ENCODE measurements around the gene CPEB3. TPM values are rescaled to one million over a fixed set of nuclear protein-coding genes. Genes with fewer than 3 reads are reported as not detected.

Gene CPEB3
- total and polyA plus RNA-seq, 8 donors, result 1.3 to 11.2 (median 3.6) TPM

- Histone ChIP-seq H3K27me3 (no peaks in the 10 kb centered on the region), H3K9me3 (no peaks in the 10 kb centered on the region), H3K36me3 (peaks cover 11 to 88% (median 69%) of the 10 kb centered on the region in 4 donors), H3K27ac (no peak overlapping the region), H3K4me3 (no peak overlapping the region), H3K4me1 (no peaks in the 10 kb centered on the region)
- intact Hi-C loops (cut with DNase I; ENCODE audit: low total_unique reads), result no loop called here
- no peak for DNase-seq
- TF ChIP-seq EP300 (IDR thresholded peaks at IDR 0.05) (no peak), POLR2A (IDR thresholded peaks at IDR 0.05) (no peak), CTCF (IDR thresholded peaks at IDR 0.05) (no peak), POLR2AphosphoS5 (IDR thresholded peaks at IDR 0.05) (no peak)
Measured at GRCh38 chr10:92010047-92010735, 280.7 kb downstream of the CPEB3 start.

- WGBS, 5 donors, result 91 to 100% (median 100%) methylated on average over 1 of the region's 1 CpG
- no peaks in the 10 kb centered on the region for H3K4me1 ChIP-seq
- H3K27me3 ChIP-seq, result no peaks in the 10 kb centered on the region
- intact Hi-C loops (cut with DNase I; ENCODE audit: low total_unique reads), result no loop called here
- H3K27ac ChIP-seq, result no peak overlapping the region
- no peak for TF ChIP-seq CTCF (IDR thresholded peaks at IDR 0.05)
- no peak for TF ChIP-seq POLR2A (IDR thresholded peaks at IDR 0.05)
- TF ChIP-seq EP300 (IDR thresholded peaks at IDR 0.05), result no peak
- TF ChIP-seq POLR2AphosphoS5 (IDR thresholded peaks at IDR 0.05), result no peak
- H3K36me3 ChIP-seq, result peaks cover 9 to 88% (median 66%) of the 10 kb centered on the region in 4 donors
- H3K9me3 ChIP-seq, result no peaks in the 10 kb centered on the region
- no peak overlapping the region for H3K4me3 ChIP-seq
- DNase-seq, result no peak
Measured at GRCh38 chr10:92009445-92009844, 281.4 kb downstream of the CPEB3 start.

- H3K27ac ChIP-seq, result no peak overlapping the region
Measured at GRCh38 chr10:92005978-92006377, 284.9 kb downstream of the CPEB3 start.

GRCh38 chr10:92003258-92003657 lies 287.6 kb downstream of the CPEB3 start:
- DNase-seq, result peak in 1 of 2 donors; percentile 16
- Histone ChIP-seq H3K4me1 (no peaks in the 10 kb centered on the region), H3K27ac (no peak overlapping the region), H3K36me3 (peaks cover 0 to 65% (median 57%) of the 10 kb centered on the region in 4 donors), H3K9me3 (no peaks in the 10 kb centered on the region), H3K27me3 (no peaks in the 10 kb centered on the region), H3K4me3 (no peak overlapping the region)
- TF ChIP-seq POLR2AphosphoS5 (IDR thresholded peaks at IDR 0.05) (no peak), POLR2A (IDR thresholded peaks at IDR 0.05) (no peak), CTCF (IDR thresholded peaks at IDR 0.05) (no peak), EP300 (IDR thresholded peaks at IDR 0.05) (no peak)
- intact Hi-C loops (cut with DNase I; ENCODE audit: low total_unique reads), result no loop called here
- 65 to 87% (median 80%) methylated on average over 2 of the region's 2 CpGs for WGBS, 5 donors

More at GRCh38 chr10:92005978-92006377, 284.9 kb downstream of the CPEB3 start:
- Histone ChIP-seq H3K36me3 (peaks cover 0 to 72% (median 57%) of the 10 kb centered on the region in 4 donors), H3K9me3 (no peaks in the 10 kb centered on the region), H3K4me3 (no peak overlapping the region), H3K4me1 (no peaks in the 10 kb centered on the region), H3K27me3 (no peaks in the 10 kb centered on the region)
- 89 to 97% (median 94%) methylated on average over 1 of the region's 1 CpG for WGBS, 5 donors
- intact Hi-C loops (cut with DNase I; ENCODE audit: low total_unique reads), result no loop called here
- TF ChIP-seq POLR2AphosphoS5 (IDR thresholded peaks at IDR 0.05) (no peak), EP300 (IDR thresholded peaks at IDR 0.05) (no peak), POLR2A (IDR thresholded peaks at IDR 0.05) (no peak), CTCF (IDR thresholded peaks at IDR 0.05) (no peak)
- DNase-seq, result no peak

Data from stomach (tissue), 9 donors.